Measurements from ENCODE around the gene KCTD1.
A peak's percentile ranks its signal among the peaks of the same experiment; 100 is the strongest.

KCTD1 gene

DNA sequence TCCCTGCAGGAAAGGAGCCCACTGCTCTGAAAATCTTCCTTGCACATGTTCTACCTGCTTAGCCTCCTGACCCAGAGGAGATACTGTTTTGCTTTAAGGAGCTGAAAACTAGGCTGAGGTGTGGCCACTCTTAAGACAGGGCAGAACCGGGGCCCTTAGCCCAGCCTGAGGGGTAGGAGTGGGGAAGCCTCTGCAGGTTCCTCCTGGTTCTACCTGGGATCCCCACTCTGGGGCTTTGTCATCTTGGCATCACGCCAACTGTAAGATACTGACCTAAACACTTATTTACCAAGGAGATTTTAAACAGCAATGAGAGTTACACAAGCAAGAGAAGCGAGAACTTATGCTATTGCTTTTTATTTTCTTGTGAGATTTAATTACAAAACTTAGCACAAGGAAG lies 86.9 kb downstream of the KCTD1 start:
- Histone ChIP-seq H2AFZ (ENCODE audit: low read length) (peak overlapping the region; percentile 44), H3K27ac (ENCODE audit: low read length) (peak overlapping the region; percentile 95), H3K27me3 (replicated peaks; ENCODE audit: insufficient read depth, low read length) (no peaks in the 10 kb centered on the region), H3K4me2 (ENCODE audit: low read depth, low read length) (peak overlapping the region; percentile 55), H3K9me2 (replicated peaks; ENCODE audit: insufficient read depth, low read length) (no peaks in the 10 kb centered on the region), H3K9me3 (replicated peaks; ENCODE audit: insufficient read depth, low read length) (no peaks in the 10 kb centered on the region), H3K79me2 (ENCODE audit: low read length) (no peaks in the 10 kb centered on the region), H3K36me3 (replicated peaks; ENCODE audit: insufficient read depth, low read length) (no peaks in the 10 kb centered on the region), H3K4me3 (ENCODE audit: low read length) (no peak overlapping the region), H4K20me1 (ENCODE audit: insufficient read depth, low read length) (no peaks in the 10 kb centered on the region), H3F3A (ENCODE audit: insufficient read depth, low read length) (peaks cover 20% of the 10 kb centered on the region), H3K9ac (ENCODE audit: low read length) (peak overlapping the region; percentile 17; the same call in 1 of the 2 replicates), H3K4me1 (ENCODE audit: low read length) (peaks cover 49% of the 10 kb centered on the region)
- TF ChIP-seq, protein P1, sequence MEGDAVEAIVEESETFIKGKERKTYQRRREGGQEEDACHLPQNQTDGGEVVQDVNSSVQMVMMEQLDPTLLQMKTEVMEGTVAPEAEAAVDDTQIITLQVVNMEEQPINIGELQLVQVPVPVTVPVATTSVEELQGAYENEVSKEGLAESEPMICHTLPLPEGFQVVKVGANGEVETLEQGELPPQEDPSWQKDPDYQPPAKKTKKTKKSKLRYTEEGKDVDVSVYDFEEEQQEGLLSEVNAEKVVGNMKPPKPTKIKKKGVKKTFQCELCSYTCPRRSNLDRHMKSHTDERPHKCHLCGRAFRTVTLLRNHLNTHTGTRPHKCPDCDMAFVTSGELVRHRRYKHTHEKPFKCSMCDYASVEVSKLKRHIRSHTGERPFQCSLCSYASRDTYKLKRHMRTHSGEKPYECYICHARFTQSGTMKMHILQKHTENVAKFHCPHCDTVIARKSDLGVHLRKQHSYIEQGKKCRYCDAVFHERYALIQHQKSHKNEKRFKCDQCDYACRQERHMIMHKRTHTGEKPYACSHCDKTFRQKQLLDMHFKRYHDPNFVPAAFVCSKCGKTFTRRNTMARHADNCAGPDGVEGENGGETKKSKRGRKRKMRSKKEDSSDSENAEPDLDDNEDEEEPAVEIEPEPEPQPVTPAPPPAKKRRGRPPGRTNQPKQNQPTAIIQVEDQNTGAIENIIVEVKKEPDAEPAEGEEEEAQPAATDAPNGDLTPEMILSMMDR (IDR thresholded peaks at IDR 0.05; ENCODE audit: low read length), result no peak
- TF ChIP-seq EZH2 (optimal IDR thresholded peaks at IDR 0.05; ENCODE audit: low read depth, low read length), result no peak
- no peak for TF ChIP-seq EZH2phosphoT487 (IDR thresholded peaks at IDR 0.05; ENCODE audit: low read length)
- peak; percentile 30 for DNase-seq

DNA sequence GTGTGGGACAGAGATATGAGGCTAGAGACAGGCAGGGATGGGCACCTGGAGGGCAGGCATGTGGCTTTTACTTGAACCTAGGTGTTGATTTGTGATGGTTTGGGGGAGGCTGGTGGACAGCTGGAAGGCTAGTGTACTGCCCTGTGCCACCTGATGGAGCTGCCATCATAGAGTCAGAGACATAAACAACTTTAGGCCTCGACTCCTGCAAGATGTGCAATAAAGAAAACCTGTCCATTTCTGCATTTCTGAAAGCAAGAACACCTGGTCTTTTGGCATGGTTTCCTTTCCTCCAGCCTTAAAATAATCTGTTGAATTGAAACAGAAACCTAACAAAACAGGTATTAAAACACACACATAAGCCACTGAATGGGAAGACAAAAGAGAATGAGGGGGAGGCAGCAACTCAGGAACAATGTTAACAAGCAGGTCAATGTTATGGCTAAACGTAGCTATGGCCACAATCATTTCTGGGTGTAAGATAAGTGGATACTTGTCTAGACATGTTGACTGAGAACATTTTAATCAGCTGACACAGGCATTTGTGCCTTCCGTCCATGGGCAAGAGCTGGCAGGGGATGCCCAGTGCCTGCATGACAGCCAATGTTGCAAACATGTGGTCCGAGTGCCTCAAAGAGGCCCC lies 87.8 kb downstream of the KCTD1 start:
- Histone ChIP-seq H3K4me2 (ENCODE audit: low read depth, low read length) (peak overlapping the region; percentile 55), H3K4me3 (ENCODE audit: low read length) (peak overlapping the region; percentile 4; the same call in 1 of the 2 replicates), H3K27me3 (replicated peaks; ENCODE audit: insufficient read depth, low read length) (no peaks in the 10 kb centered on the region), H3K9me2 (replicated peaks; ENCODE audit: insufficient read depth, low read length) (no peaks in the 10 kb centered on the region), H3K36me3 (replicated peaks; ENCODE audit: insufficient read depth, low read length) (no peaks in the 10 kb centered on the region), H2AFZ (ENCODE audit: low read length) (peak overlapping the region; percentile 44), H3K9ac (ENCODE audit: low read length) (peak overlapping the region; percentile 34; the same call in 1 of the 2 replicates), H3K4me1 (ENCODE audit: low read length) (peaks cover 58% of the 10 kb centered on the region), H3K27ac (ENCODE audit: low read length) (peak overlapping the region; percentile 95), H4K20me1 (ENCODE audit: insufficient read depth, low read length) (no peaks in the 10 kb centered on the region), H3K9me3 (replicated peaks; ENCODE audit: insufficient read depth, low read length) (no peaks in the 10 kb centered on the region), H3K79me2 (ENCODE audit: low read length) (no peaks in the 10 kb centered on the region), H3F3A (ENCODE audit: insufficient read depth, low read length) (peaks cover 20% of the 10 kb centered on the region)
- DNase-seq, result peak; percentile 92
- TF ChIP-seq, protein P1 (IDR thresholded peaks at IDR 0.05; ENCODE audit: low read length), result peak; percentile 20
- TF ChIP-seq EZH2 (optimal IDR thresholded peaks at IDR 0.05; ENCODE audit: low read depth, low read length), result no peak
- no peak for TF ChIP-seq EZH2phosphoT487 (IDR thresholded peaks at IDR 0.05; ENCODE audit: low read length)

DNA sequence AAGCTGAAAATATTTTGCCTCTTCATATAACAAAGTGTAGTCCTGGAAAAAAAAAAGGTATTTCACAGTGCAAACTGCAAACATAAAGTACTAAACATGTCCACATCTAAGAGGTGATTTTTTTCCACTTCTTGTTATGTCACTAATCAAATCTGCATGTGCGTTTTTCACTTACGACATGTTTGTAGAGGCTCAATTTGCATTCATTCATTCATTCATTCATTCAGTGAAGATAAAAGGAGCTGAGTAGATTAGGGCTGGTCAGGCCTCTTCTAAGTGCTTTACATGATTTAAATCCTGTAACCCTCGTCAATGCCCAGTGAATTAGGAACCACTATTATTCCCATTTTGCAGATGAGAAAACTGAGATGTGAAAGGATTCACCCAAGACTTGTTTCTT lies 88.5 kb downstream of the KCTD1 start:
- H3F3A ChIP-seq (ENCODE audit: insufficient read depth, low read length), result peaks cover 23% of the 10 kb centered on the region
- H4K20me1 ChIP-seq (ENCODE audit: insufficient read depth, low read length), result no peaks in the 10 kb centered on the region
- H3K9ac ChIP-seq (ENCODE audit: low read length), result peak overlapping the region; percentile 34; the same call in 1 of the 2 replicates
- no peaks in the 10 kb centered on the region for H3K79me2 ChIP-seq (ENCODE audit: low read length)
- TF ChIP-seq EZH2phosphoT487 (IDR thresholded peaks at IDR 0.05; ENCODE audit: low read length), result no peak
- TF ChIP-seq, protein P1 (IDR thresholded peaks at IDR 0.05; ENCODE audit: low read length), result no peak
- no peak for TF ChIP-seq EZH2 (optimal IDR thresholded peaks at IDR 0.05; ENCODE audit: low read depth, low read length)
- peak overlapping the region; percentile 4; the same call in 1 of the 2 replicates for H3K4me3 ChIP-seq (ENCODE audit: low read length)
- H3K4me2 ChIP-seq (ENCODE audit: low read depth, low read length), result peak overlapping the region; percentile 55
- H3K4me1 ChIP-seq (ENCODE audit: low read length), result peaks cover 63% of the 10 kb centered on the region
- no peaks in the 10 kb centered on the region for H3K9me2 ChIP-seq (replicated peaks; ENCODE audit: insufficient read depth, low read length)
- peak overlapping the region; percentile 39 for H2AFZ ChIP-seq (ENCODE audit: low read length)
- H3K36me3 ChIP-seq (replicated peaks; ENCODE audit: insufficient read depth, low read length), result no peaks in the 10 kb centered on the region
- no peaks in the 10 kb centered on the region for H3K27me3 ChIP-seq (replicated peaks; ENCODE audit: insufficient read depth, low read length)
- H3K9me3 ChIP-seq (replicated peaks; ENCODE audit: insufficient read depth, low read length), result no peaks in the 10 kb centered on the region
- H3K27ac ChIP-seq (ENCODE audit: low read length), result peak overlapping the region; percentile 95
- DNase-seq, result no peak

Measured in MM.1S (cell line).